ENCODE data around the gene DUT.

The DUT gene

GRCh38 chr15:48289628-48290027 is 41.6 kb upstream of the DUT start (continued):
- TF ChIP-seq RARB (CRISPR knock-in tag; IDR thresholded peaks at IDR 0.05), result no peak
- TF ChIP-seq PPARA (CRISPR knock-in tag; IDR thresholded peaks at IDR 0.05; ENCODE audit: borderline replicate concordance), result no peak
- no peak for TF ChIP-seq CSDC2 (CRISPR knock-in tag; IDR thresholded peaks at IDR 0.05)
- TF ChIP-seq CREB5 (CRISPR knock-in tag; IDR thresholded peaks at IDR 0.05; ENCODE audit: low read depth), result no peak
- TF ChIP-seq OSR1 (CRISPR knock-in tag; IDR thresholded peaks at IDR 0.05), result no peak

DNA sequence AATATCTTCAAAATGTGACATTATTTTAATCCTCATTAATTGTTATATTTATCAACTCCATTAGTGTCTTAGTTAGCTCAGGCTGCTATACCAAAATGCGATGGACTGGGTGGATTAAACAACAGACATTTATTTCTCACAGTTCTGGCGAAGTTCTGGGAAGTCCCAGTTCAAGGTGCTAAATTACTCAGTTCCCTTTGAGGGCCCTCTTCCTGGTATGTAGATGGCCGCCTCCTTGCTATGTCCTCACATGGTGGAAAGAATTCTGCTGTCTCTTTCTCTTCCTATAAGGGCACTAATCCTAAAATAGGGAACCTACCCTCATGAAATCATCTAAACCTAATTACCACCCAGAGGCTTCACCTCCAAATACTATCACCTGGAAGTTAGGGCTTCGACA is 38.8 kb upstream of the DUT start:
- no peak for TF ChIP-seq ZNF70 (CRISPR knock-in tag; IDR thresholded peaks at IDR 0.05)
- TF ChIP-seq, protein P1, sequence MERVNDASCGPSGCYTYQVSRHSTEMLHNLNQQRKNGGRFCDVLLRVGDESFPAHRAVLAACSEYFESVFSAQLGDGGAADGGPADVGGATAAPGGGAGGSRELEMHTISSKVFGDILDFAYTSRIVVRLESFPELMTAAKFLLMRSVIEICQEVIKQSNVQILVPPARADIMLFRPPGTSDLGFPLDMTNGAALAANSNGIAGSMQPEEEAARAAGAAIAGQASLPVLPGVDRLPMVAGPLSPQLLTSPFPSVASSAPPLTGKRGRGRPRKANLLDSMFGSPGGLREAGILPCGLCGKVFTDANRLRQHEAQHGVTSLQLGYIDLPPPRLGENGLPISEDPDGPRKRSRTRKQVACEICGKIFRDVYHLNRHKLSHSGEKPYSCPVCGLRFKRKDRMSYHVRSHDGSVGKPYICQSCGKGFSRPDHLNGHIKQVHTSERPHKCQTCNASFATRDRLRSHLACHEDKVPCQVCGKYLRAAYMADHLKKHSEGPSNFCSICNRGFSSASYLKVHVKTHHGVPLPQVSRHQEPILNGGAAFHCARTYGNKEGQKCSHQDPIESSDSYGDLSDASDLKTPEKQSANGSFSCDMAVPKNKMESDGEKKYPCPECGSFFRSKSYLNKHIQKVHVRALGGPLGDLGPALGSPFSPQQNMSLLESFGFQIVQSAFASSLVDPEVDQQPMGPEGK (CRISPR knock-in tag; IDR thresholded peaks at IDR 0.05; ENCODE audit: borderline replicate concordance), result no peak
- no peak for TF ChIP-seq ISL1 (CRISPR knock-in tag; IDR thresholded peaks at IDR 0.05)
- no peak for TF ChIP-seq TSHZ2 (CRISPR knock-in tag; IDR thresholded peaks at IDR 0.05)
- no peak for TF ChIP-seq ZFP3 (CRISPR knock-in tag; IDR thresholded peaks at IDR 0.05)
- no peak for TF ChIP-seq TOX (CRISPR knock-in tag; IDR thresholded peaks at IDR 0.05; ENCODE audit: borderline replicate concordance)
- no peak for TF ChIP-seq POU6F1 (CRISPR knock-in tag; IDR thresholded peaks at IDR 0.05; ENCODE audit: borderline replicate concordance, low read depth)
- no peak for TF ChIP-seq ZFP30 (CRISPR knock-in tag; IDR thresholded peaks at IDR 0.05)
- no peak for TF ChIP-seq SNAI2 (CRISPR knock-in tag; IDR thresholded peaks at IDR 0.05)
- no peak for TF ChIP-seq BACH2 (CRISPR knock-in tag; IDR thresholded peaks at IDR 0.05; ENCODE audit: borderline replicate concordance)
- TF ChIP-seq RARB (CRISPR knock-in tag; IDR thresholded peaks at IDR 0.05), result no peak
- no peak for TF ChIP-seq ZNF565 (CRISPR knock-in tag; conservative IDR thresholded peaks at IDR 0.05; ENCODE audit: low read depth)
- TF ChIP-seq CSDC2 (CRISPR knock-in tag; IDR thresholded peaks at IDR 0.05), result no peak
- no peak for TF ChIP-seq TCF4 (CRISPR knock-in tag; IDR thresholded peaks at IDR 0.05; ENCODE audit: borderline replicate concordance)
- TF ChIP-seq OSR1 (CRISPR knock-in tag; IDR thresholded peaks at IDR 0.05), result no peak
- no peak for TF ChIP-seq CREB5 (CRISPR knock-in tag; IDR thresholded peaks at IDR 0.05; ENCODE audit: low read depth)
- no peak for TF ChIP-seq PPARA (CRISPR knock-in tag; IDR thresholded peaks at IDR 0.05; ENCODE audit: borderline replicate concordance)
- TF ChIP-seq, protein P2, sequence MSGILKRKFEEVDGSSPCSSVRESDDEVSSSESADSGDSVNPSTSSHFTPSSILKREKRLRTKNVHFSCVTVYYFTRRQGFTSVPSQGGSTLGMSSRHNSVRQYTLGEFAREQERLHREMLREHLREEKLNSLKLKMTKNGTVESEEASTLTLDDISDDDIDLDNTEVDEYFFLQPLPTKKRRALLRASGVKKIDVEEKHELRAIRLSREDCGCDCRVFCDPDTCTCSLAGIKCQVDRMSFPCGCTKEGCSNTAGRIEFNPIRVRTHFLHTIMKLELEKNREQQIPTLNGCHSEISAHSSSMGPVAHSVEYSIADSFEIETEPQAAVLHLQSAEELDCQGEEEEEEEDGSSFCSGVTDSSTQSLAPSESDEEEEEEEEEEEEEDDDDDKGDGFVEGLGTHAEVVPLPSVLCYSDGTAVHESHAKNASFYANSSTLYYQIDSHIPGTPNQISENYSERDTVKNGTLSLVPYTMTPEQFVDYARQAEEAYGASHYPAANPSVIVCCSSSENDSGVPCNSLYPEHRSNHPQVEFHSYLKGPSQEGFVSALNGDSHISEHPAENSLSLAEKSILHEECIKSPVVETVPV (CRISPR knock-in tag; IDR thresholded peaks at IDR 0.05), result no peak
- no peak for ATAC-seq

DNA sequence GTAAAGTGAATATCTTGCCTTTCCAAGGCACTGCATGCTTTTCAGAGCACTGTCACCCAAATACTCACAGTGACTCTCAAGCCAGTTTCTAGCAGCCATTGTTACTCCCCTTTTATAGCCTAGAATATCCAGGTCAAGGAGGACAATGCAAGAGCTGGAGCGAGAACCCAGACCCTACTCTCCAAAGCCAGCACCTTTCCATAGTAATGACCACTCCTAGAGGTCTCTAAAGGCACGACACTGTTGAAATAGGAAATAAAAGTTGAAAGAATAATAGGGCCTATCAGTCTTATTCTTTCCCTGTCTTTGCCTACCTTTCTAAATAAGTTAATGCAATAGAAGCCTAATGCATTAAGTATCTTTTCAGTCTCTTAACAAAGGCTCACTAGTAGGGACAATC is 33.6 kb upstream of the DUT start:
- ATAC-seq, result no peak
- TF ChIP-seq ZNF565 (CRISPR knock-in tag; conservative IDR thresholded peaks at IDR 0.05; ENCODE audit: low read depth), result no peak
- no peak for TF ChIP-seq BACH2 (CRISPR knock-in tag; IDR thresholded peaks at IDR 0.05; ENCODE audit: borderline replicate concordance)
- no peak for TF ChIP-seq ZC3H10 (CRISPR knock-in tag; IDR thresholded peaks at IDR 0.05)
- no peak for TF ChIP-seq CREB5 (CRISPR knock-in tag; IDR thresholded peaks at IDR 0.05; ENCODE audit: low read depth)
- no peak for TF ChIP-seq PPARA (CRISPR knock-in tag; IDR thresholded peaks at IDR 0.05; ENCODE audit: borderline replicate concordance)
- no peak for TF ChIP-seq POU6F1 (CRISPR knock-in tag; IDR thresholded peaks at IDR 0.05; ENCODE audit: borderline replicate concordance, low read depth)
